Liver (tissue), 3 donors: ENCODE data around the gene LHFPL3.

Source experiments
- TAF1 ChIP-seq: conservative IDR thresholded peaks from 2 replicates; pipeline ENCODE4 v1.6.1; 2016; ENCODE audit warnings: antibody characterized with exemption, mild to moderate bottlenecking
- TF ChIP-seq, protein P1 (sequence below): IDR thresholded peaks from 2 replicates; pipeline ENCODE4 v1.6.1; 2016; ENCODE audit warnings: antibody characterized with exemption
- TF ChIP-seq, protein P2 (sequence below): fragments of 150-350 bp; IDR thresholded peaks from 2 replicates; pipeline ENCODE4 v1.5.1; 2017; ENCODE audit warnings: improper control_type of control experiment, low read depth, low read length; ENCODE audit not compliant: missing input control
- donor health status: healthy.
- donor health status: healthy.

DNA sequence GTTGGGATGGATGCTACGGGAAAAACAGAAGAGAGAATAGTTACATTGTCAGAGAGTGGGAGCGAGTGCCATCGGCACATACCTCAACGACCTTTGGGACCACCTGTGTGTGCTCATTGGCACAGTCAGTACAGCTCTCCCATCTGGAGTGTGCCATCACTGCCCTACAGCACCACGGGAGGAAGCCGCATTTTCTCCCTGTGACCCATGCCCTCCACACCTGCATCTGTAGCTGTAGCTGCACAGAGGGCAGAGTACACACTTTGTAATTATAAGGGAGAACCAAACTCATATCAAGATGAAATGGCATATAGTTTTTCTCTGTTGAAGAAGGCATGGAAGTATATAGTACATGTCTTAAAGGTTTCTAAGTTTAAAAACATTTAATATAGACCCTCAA, 207.4 kb downstream of the LHFPL3 start:
- no peak for TF ChIP-seq TAF1
- TF ChIP-seq, protein P1, sequence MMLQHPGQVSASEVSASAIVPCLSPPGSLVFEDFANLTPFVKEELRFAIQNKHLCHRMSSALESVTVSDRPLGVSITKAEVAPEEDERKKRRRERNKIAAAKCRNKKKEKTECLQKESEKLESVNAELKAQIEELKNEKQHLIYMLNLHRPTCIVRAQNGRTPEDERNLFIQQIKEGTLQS, result no peak
- TF ChIP-seq, protein P2, sequence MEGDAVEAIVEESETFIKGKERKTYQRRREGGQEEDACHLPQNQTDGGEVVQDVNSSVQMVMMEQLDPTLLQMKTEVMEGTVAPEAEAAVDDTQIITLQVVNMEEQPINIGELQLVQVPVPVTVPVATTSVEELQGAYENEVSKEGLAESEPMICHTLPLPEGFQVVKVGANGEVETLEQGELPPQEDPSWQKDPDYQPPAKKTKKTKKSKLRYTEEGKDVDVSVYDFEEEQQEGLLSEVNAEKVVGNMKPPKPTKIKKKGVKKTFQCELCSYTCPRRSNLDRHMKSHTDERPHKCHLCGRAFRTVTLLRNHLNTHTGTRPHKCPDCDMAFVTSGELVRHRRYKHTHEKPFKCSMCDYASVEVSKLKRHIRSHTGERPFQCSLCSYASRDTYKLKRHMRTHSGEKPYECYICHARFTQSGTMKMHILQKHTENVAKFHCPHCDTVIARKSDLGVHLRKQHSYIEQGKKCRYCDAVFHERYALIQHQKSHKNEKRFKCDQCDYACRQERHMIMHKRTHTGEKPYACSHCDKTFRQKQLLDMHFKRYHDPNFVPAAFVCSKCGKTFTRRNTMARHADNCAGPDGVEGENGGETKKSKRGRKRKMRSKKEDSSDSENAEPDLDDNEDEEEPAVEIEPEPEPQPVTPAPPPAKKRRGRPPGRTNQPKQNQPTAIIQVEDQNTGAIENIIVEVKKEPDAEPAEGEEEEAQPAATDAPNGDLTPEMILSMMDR, result no peak
